DND-41 (cell line): ENCODE measurements around the gene TFEB.

Experiments
- EZH2 ChIP-seq: IDR thresholded peaks from 3 replicates; pipeline ENCODE4 v1.6.1; 2012; ENCODE audit warnings: borderline replicate concordance, low read depth, mild to moderate bottlenecking, moderate library complexity, low read length, inconsistent platforms; ENCODE audit not compliant: severe bottlenecking
- TF ChIP-seq, protein P1 (sequence below): IDR thresholded peaks from 2 replicates; pipeline ENCODE4 v1.5.1; 2012; ENCODE audit warnings: borderline replicate concordance, low read length, moderate library complexity, mild to moderate bottlenecking; ENCODE audit not compliant: poor library complexity, severe bottlenecking; ENCODE audit errors: extremely low read depth

DNA sequence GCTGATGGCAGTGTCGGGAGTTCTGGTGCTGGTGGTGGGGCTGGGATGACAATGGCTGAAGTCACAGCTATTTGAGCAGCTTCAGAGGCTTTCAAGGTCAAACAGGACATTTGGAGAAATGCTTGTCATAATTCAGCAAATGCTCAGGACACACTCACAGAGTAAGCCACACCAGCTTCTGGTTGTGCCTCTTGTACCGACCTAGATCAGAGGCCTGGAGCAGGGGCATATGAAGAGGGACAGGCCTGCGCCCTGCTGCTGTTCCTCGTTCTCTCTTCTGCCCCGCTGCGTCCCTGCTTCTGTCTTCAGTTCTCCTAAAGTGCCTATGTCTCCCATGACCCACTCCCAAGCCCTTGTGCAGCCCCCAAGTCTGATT lies 12.7 kb upstream of the TFEB start:
- TF ChIP-seq, protein P1, sequence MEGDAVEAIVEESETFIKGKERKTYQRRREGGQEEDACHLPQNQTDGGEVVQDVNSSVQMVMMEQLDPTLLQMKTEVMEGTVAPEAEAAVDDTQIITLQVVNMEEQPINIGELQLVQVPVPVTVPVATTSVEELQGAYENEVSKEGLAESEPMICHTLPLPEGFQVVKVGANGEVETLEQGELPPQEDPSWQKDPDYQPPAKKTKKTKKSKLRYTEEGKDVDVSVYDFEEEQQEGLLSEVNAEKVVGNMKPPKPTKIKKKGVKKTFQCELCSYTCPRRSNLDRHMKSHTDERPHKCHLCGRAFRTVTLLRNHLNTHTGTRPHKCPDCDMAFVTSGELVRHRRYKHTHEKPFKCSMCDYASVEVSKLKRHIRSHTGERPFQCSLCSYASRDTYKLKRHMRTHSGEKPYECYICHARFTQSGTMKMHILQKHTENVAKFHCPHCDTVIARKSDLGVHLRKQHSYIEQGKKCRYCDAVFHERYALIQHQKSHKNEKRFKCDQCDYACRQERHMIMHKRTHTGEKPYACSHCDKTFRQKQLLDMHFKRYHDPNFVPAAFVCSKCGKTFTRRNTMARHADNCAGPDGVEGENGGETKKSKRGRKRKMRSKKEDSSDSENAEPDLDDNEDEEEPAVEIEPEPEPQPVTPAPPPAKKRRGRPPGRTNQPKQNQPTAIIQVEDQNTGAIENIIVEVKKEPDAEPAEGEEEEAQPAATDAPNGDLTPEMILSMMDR, result no peak
- TF ChIP-seq EZH2, result no peak
